GM23338 (cell line): Measurements from ENCODE around the gene TAGLN3. TPM values are rescaled to one million over a fixed set of nuclear protein-coding genes. Genes with fewer than 3 reads are reported as not detected.

Experiments
- ATAC-seq: fragments of 200-7000 bp; cut with Tn5 transposase; 3 replicates; pipeline ENCODE4 v1.9.1; 2020
- DNase-seq: peaks from one replicate; pipeline ENCODE4 v3.0.0-alpha.2; 2015; ENCODE audit warnings: low spot score
- H2AFZ ChIP-seq: fragments of 200-600 bp; sonication (generic); 2 replicates; pipeline ENCODE4 v1.8.0; 2016; ENCODE audit warnings: antibody characterized with exemption, mild to moderate bottlenecking, moderate library complexity
- H3F3A ChIP-seq: fragments of 200-600 bp; sonication (generic); replicated peaks from 2 replicates; pipeline ENCODE4 v1.8.0; 2017; ENCODE audit warnings: antibody characterized with exemption, mixed run types, low read depth
- H3K27ac ChIP-seq: fragments of 200-600 bp; sonication (generic); 2 replicates; pipeline ENCODE4 v1.6.1; 2016; ENCODE audit warnings: low read depth
- H3K27me3 ChIP-seq: fragments of 200-600 bp; sonication (generic); 2 replicates; pipeline ENCODE4 v1.8.0; 2016; ENCODE audit warnings: mild to moderate bottlenecking, mixed run types, moderate library complexity; ENCODE audit not compliant: insufficient read depth
- H3K36me3 ChIP-seq: fragments of 200-600 bp; sonication (generic); 2 replicates; pipeline ENCODE4 v1.8.0; 2016; ENCODE audit warnings: mild to moderate bottlenecking; ENCODE audit not compliant: insufficient read depth
- H3K4me1 ChIP-seq: fragments of 200-600 bp; sonication (generic); 2 replicates; pipeline ENCODE4 v1.8.0; 2016; ENCODE audit warnings: mild to moderate bottlenecking, moderate library complexity; ENCODE audit not compliant: insufficient read depth
- H3K4me2 ChIP-seq: fragments of 200-600 bp; sonication (generic); 2 replicates; pipeline ENCODE4 v1.7.1; 2017; ENCODE audit warnings: mixed run types
- H3K4me3 ChIP-seq: fragments of 200-600 bp; sonication (generic); 2 replicates; pipeline ENCODE4 v1.6.1; 2016; ENCODE audit warnings: mixed run types
- H3K79me2 ChIP-seq: fragments of 200-600 bp; sonication (generic); replicated peaks from 2 replicates; pipeline ENCODE4 v1.8.0; 2017; ENCODE audit warnings: mild to moderate bottlenecking; ENCODE audit not compliant: insufficient read depth
- H3K9me2 ChIP-seq: fragments of 200-600 bp; sonication (generic); 2 replicates; pipeline ENCODE4 v1.8.0; 2017; ENCODE audit not compliant: insufficient read depth
- H4K20me1 ChIP-seq: fragments of 200-600 bp; sonication (generic); replicated peaks from 2 replicates; pipeline ENCODE4 v1.8.0; 2017; ENCODE audit warnings: mild to moderate bottlenecking; ENCODE audit not compliant: insufficient read depth
- H3K27ac Mint-ChIP-seq: 2 replicates; pipeline ENCODE4 v1.8.0; 2020; ENCODE audit warnings: inconsistent platforms, mild to moderate bottlenecking, moderate library complexity, mixed read lengths
- H3K27me3 Mint-ChIP-seq: 3 replicates; pipeline ENCODE4 v1.8.0; 2022; ENCODE audit warnings: low read depth, mild to moderate bottlenecking, moderate library complexity, mixed read lengths, inconsistent platforms; ENCODE audit not compliant: insufficient read depth, poor library complexity
- H3K36me3 Mint-ChIP-seq: 3 replicates; pipeline ENCODE4 v1.8.0; 2021; ENCODE audit warnings: low read depth, mild to moderate bottlenecking, inconsistent platforms, moderate library complexity, mixed read lengths
- H3K4me1 Mint-ChIP-seq: 3 replicates; pipeline ENCODE4 v1.8.0; 2020; ENCODE audit warnings: mild to moderate bottlenecking, inconsistent platforms, mixed read lengths
- H3K4me3 Mint-ChIP-seq: 3 replicates; pipeline ENCODE4 v1.8.0; 2021; ENCODE audit warnings: moderate library complexity, mild to moderate bottlenecking, inconsistent platforms, mixed read lengths
- H3K9me3 Mint-ChIP-seq: 3 replicates; pipeline ENCODE4 v1.8.0; 2020; ENCODE audit warnings: moderate library complexity, mild to moderate bottlenecking, inconsistent platforms, mixed read lengths
- CREB1 ChIP-seq: fragments of 250-450 bp; sonication (Bioruptor Pico); IDR thresholded peaks from 2 replicates; pipeline ENCODE4 v1.5.0; 2020; ENCODE audit warnings: low read depth, mild to moderate bottlenecking, moderate library complexity
- CTCF ChIP-seq, 2 experiments: fragments of 200-600 bp in 1 of 2; sonication (generic) in 1 of 2; conservative IDR thresholded peaks; 2 replicates each; pipeline versions ENCODE4 v1.5.1 to v1.6.1; 2016 to 2017; ENCODE audit warnings: antibody characterized with exemption in 2 of 2, low read depth in 2 of 2, mild to moderate bottlenecking in 2 of 2, moderate library complexity in 1 of 2
- ETS1 ChIP-seq: IDR thresholded peaks from 2 replicates; pipeline ENCODE4 v1.6.1; 2016; ENCODE audit warnings: antibody characterized with exemption
- NANOG ChIP-seq: IDR thresholded peaks from 2 replicates; pipeline ENCODE4 v1.6.1; 2016; ENCODE audit warnings: antibody characterized with exemption, borderline replicate concordance
- POLR2AphosphoS5 ChIP-seq: IDR thresholded peaks from 2 replicates; pipeline ENCODE4 v1.6.1; 2016; ENCODE audit warnings: antibody characterized with exemption, low read depth
- REST ChIP-seq: IDR thresholded peaks from one replicate; pipeline ENCODE4 v1.6.1; 2018; ENCODE audit warnings: antibody characterized with exemption; ENCODE audit not compliant: unreplicated experiment
- STAT1 ChIP-seq: IDR thresholded peaks from one replicate; pipeline ENCODE4 v1.6.1; 2016; ENCODE audit warnings: antibody characterized with exemption; ENCODE audit not compliant: unreplicated experiment
- ZNF331 ChIP-seq: fragments of 250-450 bp; sonication (Bioruptor Pico); IDR thresholded peaks from 2 replicates; pipeline ENCODE4 v1.5.0; 2020; ENCODE audit warnings: low read depth, mild to moderate bottlenecking, moderate library complexity
- ZNF462 ChIP-seq: fragments of 250-450 bp; sonication (Bioruptor Pico); IDR thresholded peaks from 2 replicates; pipeline ENCODE4 v1.5.0; 2020; ENCODE audit warnings: mild to moderate bottlenecking, moderate library complexity
- polyA plus RNA-seq: library from polyadenylated mRNA; unstranded; fragments of >200 nt; fragmentation: Nextera tagmentation; extraction: Ambion mirVana; gene quantifications from 2 replicates; pipeline ENCODE4 v1.2.1, GENCODE V29; 2016
- total RNA-seq: library from RNA; depleted of rRNA; stranded (reverse); fragments of >200 nt; shearing (Covaris generic); gene quantifications from 2 replicates; pipeline ENCODE4 v1.2.3, GENCODE V29; 2014

TAGLN3 gene
- total and polyA plus RNA-seq, 2 experiments from 2014 or later, result 6.8 to 12.6 TPM

- TF ChIP-seq ZNF462 (CRISPR knock-in tag) (no peak), STAT1 (no peak)
These were observed 35.7 kb downstream of the TAGLN3 start, which contains the start of gene TMPRSS7 (continued) for GRCh38 chr3:112034436-112034835.

GRCh38 chr3:112035241-112035640, 36.5 kb downstream of the TAGLN3 start:
- peaks cover 19% of the 10 kb centered on the region for H3K4me1 Mint-ChIP-seq
- Histone ChIP-seq H3K9me2 (no peaks in the 10 kb centered on the region; the same call in 1 of the 2 replicates), H3K27me3 (no peaks in the 10 kb centered on the region), H3K4me2 (no peak overlapping the region), H3K4me3 (no peak overlapping the region), H4K20me1 (no peaks in the 10 kb centered on the region), H3F3A (no peaks in the 10 kb centered on the region), H3K4me1 (0 out of 2 replicates have a peak, but pooled peaks cover 3% of the 10 kb centered on the region), H3K36me3 (peaks cover 6% of the 10 kb centered on the region; the same call in 1 of the 2 replicates), H3K79me2 (no peaks in the 10 kb centered on the region), H2AFZ (no peak overlapping the region), H3K27ac (no peak overlapping the region)
- ATAC-seq (no peak), DNase-seq (no peak)
- no peak overlapping the region for H3K27ac Mint-ChIP-seq
- peaks cover 7% of the 10 kb centered on the region for H3K27me3 Mint-ChIP-seq
- peaks cover 42% of the 10 kb centered on the region for H3K36me3 Mint-ChIP-seq
- H3K9me3 Mint-ChIP-seq, result peaks cover 47% of the 10 kb centered on the region
- no peak overlapping the region for H3K4me3 Mint-ChIP-seq
- TF ChIP-seq ZNF331 (CRISPR knock-in tag) (no peak), CREB1 (CRISPR knock-in tag) (no peak), ETS1 (no peak), NANOG (no peak), CTCF (conservative IDR thresholded peaks at IDR 0.05; ENCODE audit: low read depth in 2 of 2) (no peak), STAT1 (no peak), POLR2AphosphoS5 (no peak), REST (no peak)
